ENCODE results near the gene SVIL. TPM values are rescaled to one million over a fixed set of nuclear protein-coding genes. Genes with fewer than 3 reads are reported as not detected.

The SVIL gene
- total RNA-seq, 3 donors from 2014 or later = 25.8 to 69.5 (median 60.6) TPM

- Histone ChIP-seq H3K9me3 (no peaks in the 10 kb centered on the region), H3K27me3 (no peaks in the 10 kb centered on the region), H3K27ac (no peak overlapping the region), H3K4me1 (no peaks in the 10 kb centered on the region), H3K36me3 (no peaks in the 10 kb centered on the region), H3K4me3 (no peak overlapping the region)
- no peak for DNase-seq (ENCODE audit: low spot score in 2 of 2)
- intact Hi-C loops (cut with DNase I; ENCODE audit: low total_unique reads) = no loop called here
- no peak for TF ChIP-seq POLR2A (IDR thresholded peaks at IDR 0.05)
- TF ChIP-seq CTCF (IDR thresholded peaks at IDR 0.05) = no peak
- no peak for TF ChIP-seq POLR2AphosphoS5 (IDR thresholded peaks at IDR 0.05)
Observed at GRCh38 chr10:29426420-29426819, 208.4 kb downstream of the SVIL start.

GRCh38 chr10:29424017-29424416 lies 210.8 kb downstream of the SVIL start:
- H3K4me3 ChIP-seq = no peak overlapping the region
- H3K27ac ChIP-seq = no peak overlapping the region
- TF ChIP-seq POLR2A (IDR thresholded peaks at IDR 0.05) = no peak
- TF ChIP-seq CTCF (IDR thresholded peaks at IDR 0.05) = no peak
- TF ChIP-seq POLR2AphosphoS5 (IDR thresholded peaks at IDR 0.05) = no peak
- no peaks in the 10 kb centered on the region for H3K9me3 ChIP-seq
- no peaks in the 10 kb centered on the region for H3K27me3 ChIP-seq
- no peaks in the 10 kb centered on the region for H3K36me3 ChIP-seq
- DNase-seq (ENCODE audit: low spot score in 2 of 2) = no peak
- H3K4me1 ChIP-seq = no peaks in the 10 kb centered on the region
- intact Hi-C loops (cut with DNase I; ENCODE audit: low total_unique reads) = no loop called here

DNA sequence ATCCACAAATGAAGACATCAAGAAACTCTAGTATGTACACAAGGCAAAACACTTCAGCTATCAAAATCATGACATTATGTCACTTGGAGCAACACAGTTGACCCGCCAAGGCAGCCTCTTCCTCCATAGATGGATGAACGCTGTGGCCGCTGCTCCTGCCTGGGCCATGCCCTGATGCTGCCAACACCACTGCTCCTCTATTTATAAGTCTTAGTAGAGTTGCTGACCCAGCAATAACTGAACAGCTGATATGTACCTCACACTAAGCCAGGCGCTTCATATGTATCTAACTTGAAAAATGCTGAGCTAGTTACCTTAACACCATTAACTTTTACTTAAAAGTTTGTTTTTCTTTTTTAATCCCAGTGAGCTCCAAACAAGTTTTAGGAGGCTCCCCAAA lies 214.0 kb downstream of the SVIL start:
- TF ChIP-seq POLR2AphosphoS5 (IDR thresholded peaks at IDR 0.05) (no peak), POLR2A (IDR thresholded peaks at IDR 0.05) (no peak), CTCF (IDR thresholded peaks at IDR 0.05) (no peak)
- H3K4me3 ChIP-seq = no peak overlapping the region
- no peaks in the 10 kb centered on the region for H3K36me3 ChIP-seq
- H3K9me3 ChIP-seq = no peaks in the 10 kb centered on the region
- intact Hi-C loops (cut with DNase I; ENCODE audit: low total_unique reads) = no loop called here
- H3K4me1 ChIP-seq = no peaks in the 10 kb centered on the region
- DNase-seq (ENCODE audit: low spot score in 2 of 2) = no peak
- no peak overlapping the region for H3K27ac ChIP-seq
- H3K27me3 ChIP-seq = no peaks in the 10 kb centered on the region

GRCh38 chr10:29417324-29417723 lies 217.4 kb downstream of the SVIL start:
- Histone ChIP-seq H3K4me1 (peaks cover 0 to 5% of the 10 kb centered on the region in 2 donors), H3K36me3 (no peaks in the 10 kb centered on the region), H3K27me3 (no peaks in the 10 kb centered on the region), H3K9me3 (no peaks in the 10 kb centered on the region), H3K4me3 (no peak overlapping the region), H3K27ac (no peak overlapping the region)
- no peak for DNase-seq (ENCODE audit: low spot score in 2 of 2)
- no peak for TF ChIP-seq POLR2A (IDR thresholded peaks at IDR 0.05)
- intact Hi-C loops (cut with DNase I; ENCODE audit: low total_unique reads) = no loop called here

DNA sequence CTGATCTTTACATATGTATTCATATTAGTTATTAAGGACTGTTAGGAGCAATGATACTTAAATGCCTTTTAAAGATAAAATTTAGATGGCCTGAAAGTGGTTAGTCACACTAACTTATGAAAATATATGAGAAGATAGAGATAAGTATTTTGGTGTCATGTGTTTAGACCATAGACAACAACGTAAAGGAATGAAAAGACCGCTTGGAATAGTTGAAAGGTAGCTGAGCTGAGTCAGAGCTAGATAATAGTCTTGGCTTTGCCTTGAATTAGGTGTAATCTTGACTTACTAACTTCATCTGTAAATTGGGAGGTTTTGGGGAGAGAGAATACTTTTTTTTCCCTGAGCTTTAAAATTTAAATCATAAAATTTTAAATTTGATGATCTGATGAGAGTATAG lies 218.9 kb downstream of the SVIL start:
- intact Hi-C loops (cut with DNase I; ENCODE audit: low total_unique reads) = no loop called here

More for the DNA sequence above, 218.9 kb downstream of the SVIL start:
- Histone ChIP-seq H3K9me3 (no peaks in the 10 kb centered on the region), H3K36me3 (no peaks in the 10 kb centered on the region), H3K4me3 (no peak overlapping the region), H3K27me3 (no peaks in the 10 kb centered on the region), H3K4me1 (peaks cover 0 to 10% of the 10 kb centered on the region in 2 donors), H3K27ac (no peak overlapping the region)
- no peak for DNase-seq (ENCODE audit: low spot score in 2 of 2)
- TF ChIP-seq CTCF (IDR thresholded peaks at IDR 0.05) = no peak
- no peak for TF ChIP-seq POLR2A (IDR thresholded peaks at IDR 0.05)
- no peak for TF ChIP-seq POLR2AphosphoS5 (IDR thresholded peaks at IDR 0.05)
